ENCODE data around the gene ENTR1.

- TF ChIP-seq CTCF (IDR thresholded peaks at IDR 0.05) (no peak), EP300 (IDR thresholded peaks at IDR 0.05) (no peak), POLR2A (IDR thresholded peaks at IDR 0.05) (no peak)
These were observed 50.4 kb downstream of the ENTR1 start for GRCh38 chr9:136359774-136360718.
